ENCODE data around the gene PLCL2.

DNA sequence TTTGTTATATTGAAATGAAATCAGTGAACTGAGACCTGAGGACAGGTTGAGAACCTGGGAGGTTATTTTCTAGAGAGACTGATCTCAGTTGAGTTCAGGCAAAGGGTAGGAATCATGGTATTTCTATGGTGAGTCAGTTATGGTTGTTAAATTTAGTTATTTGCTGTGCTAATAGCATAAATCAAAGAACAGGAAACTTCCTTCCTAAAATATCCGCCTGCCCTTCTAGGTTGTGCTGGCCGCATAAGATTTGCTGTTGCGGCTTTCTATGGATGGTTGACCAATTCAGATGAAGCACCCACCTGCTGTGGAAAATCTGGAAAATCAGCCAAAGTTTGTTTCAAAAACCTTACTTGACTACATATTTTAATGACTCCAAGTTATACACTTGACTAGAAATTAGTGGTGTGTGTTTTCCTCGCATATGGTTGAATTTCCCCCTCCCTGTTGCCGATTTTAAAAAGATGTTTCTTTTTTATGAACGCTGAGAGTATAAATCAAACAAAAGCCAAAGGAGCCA, 52.6 kb downstream of the PLCL2 start:
- TF ChIP-seq ZZZ3 (IDR thresholded peaks at IDR 0.05; ENCODE audit: control insufficient read depth, insufficient read length, low read depth) (no peak), CTCF (IDR thresholded peaks at IDR 0.05 in 2 of 3, conservative IDR thresholded peaks at IDR 0.05 in 1 of 3; ENCODE audit: control insufficient read depth in 2 of 3, extremely low read depth in 1 of 3, insufficient read depth in 1 of 3, low read depth in 3 of 3, low read length in 3 of 3) (no peak), JUND (IDR thresholded peaks at IDR 0.05; ENCODE audit: low read depth, low read length) (no peak), TCF12 (IDR thresholded peaks at IDR 0.05; ENCODE audit: low read depth, low read length) (no peak), ZNF384 (IDR thresholded peaks at IDR 0.05; ENCODE audit: borderline replicate concordance, low read depth, low read length) (no peak), POLR2AphosphoS5 (IDR thresholded peaks at IDR 0.05; ENCODE audit: low read length) (no peak), E2F8 (IDR thresholded peaks at IDR 0.05; ENCODE audit: low read depth, partially characterized antibody) (no peak), SPI1 (IDR thresholded peaks at IDR 0.05; ENCODE audit: borderline replicate concordance, insufficient read depth, low read depth, low read length) (no peak)

Measured in GM12878 (cell line).